ENCODE measurements around the gene RBMS3.

Gene RBMS3

GRCh38 chr3:29701326-29701983 is 420.6 kb downstream of the RBMS3 start:
- in situ Hi-C loops (cut with MboI; ENCODE audit: low sequenced_read_pairs) = no loop called here

GRCh38 chr3:29705906-29706844 is 425.3 kb downstream of the RBMS3 start:
- in situ Hi-C loops (cut with MboI; ENCODE audit: low sequenced_read_pairs) = no loop called here

- in situ Hi-C loops (cut with MboI; ENCODE audit: low sequenced_read_pairs) = no loop called here
Measured at GRCh38 chr3:29708884-29709283, 428.0 kb downstream of the RBMS3 start.

- in situ Hi-C loops (cut with MboI; ENCODE audit: low sequenced_read_pairs) = no loop called here
Measured at GRCh38 chr3:29711255-29711771, 430.4 kb downstream of the RBMS3 start.

GRCh38 chr3:29716213-29716612 is 435.3 kb downstream of the RBMS3 start:
- in situ Hi-C loops (cut with MboI; ENCODE audit: low sequenced_read_pairs) = no loop called here

- in situ Hi-C loops (cut with MboI; ENCODE audit: low sequenced_read_pairs) = no loop called here
Measured at GRCh38 chr3:29718661-29719065, 437.8 kb downstream of the RBMS3 start.

- in situ Hi-C loops (cut with MboI; ENCODE audit: low sequenced_read_pairs) = no loop called here
Measured at GRCh38 chr3:29720665-29721064, 439.8 kb downstream of the RBMS3 start.

- in situ Hi-C loops (cut with MboI; ENCODE audit: low sequenced_read_pairs) = no loop called here
Measured at GRCh38 chr3:29721789-29722188, 440.9 kb downstream of the RBMS3 start.

GRCh38 chr3:29731050-29731449 is 450.2 kb downstream of the RBMS3 start:
- in situ Hi-C loops (cut with MboI; ENCODE audit: low sequenced_read_pairs) = no loop called here

- in situ Hi-C loops (cut with MboI; ENCODE audit: low sequenced_read_pairs) = no loop called here
Measured at GRCh38 chr3:29741231-29741630, 460.4 kb downstream of the RBMS3 start.

GRCh38 chr3:29745232-29745870 is 464.5 kb downstream of the RBMS3 start:
- in situ Hi-C loops (cut with MboI; ENCODE audit: low sequenced_read_pairs) = no loop called here

- in situ Hi-C loops (cut with MboI; ENCODE audit: low sequenced_read_pairs) = no loop called here
Measured at GRCh38 chr3:29746163-29746760, 465.4 kb downstream of the RBMS3 start.

- in situ Hi-C loops (cut with MboI; ENCODE audit: low sequenced_read_pairs) = no loop called here
Measured at GRCh38 chr3:29747991-29748390, 467.1 kb downstream of the RBMS3 start.

GRCh38 chr3:29751647-29752314 is 470.9 kb downstream of the RBMS3 start:
- in situ Hi-C loops (cut with MboI; ENCODE audit: low sequenced_read_pairs) = no loop called here

- in situ Hi-C loops (cut with MboI; ENCODE audit: low sequenced_read_pairs) = no loop called here
Measured at GRCh38 chr3:29754346-29754745, 473.5 kb downstream of the RBMS3 start.

- in situ Hi-C loops (cut with MboI; ENCODE audit: low sequenced_read_pairs) = no loop called here
Measured at GRCh38 chr3:29755416-29755815, 474.5 kb downstream of the RBMS3 start.

- in situ Hi-C loops (cut with MboI; ENCODE audit: low sequenced_read_pairs) = no loop called here
Measured at GRCh38 chr3:29757054-29757777, 476.3 kb downstream of the RBMS3 start.

- in situ Hi-C loops (cut with MboI; ENCODE audit: low sequenced_read_pairs) = no loop called here
Measured at GRCh38 chr3:29758108-29758433, 477.2 kb downstream of the RBMS3 start.

GRCh38 chr3:29758434-29759322 is 477.8 kb downstream of the RBMS3 start:
- in situ Hi-C loops (cut with MboI; ENCODE audit: low sequenced_read_pairs) = no loop called here
